Measurements from ENCODE around the gene ABLIM2. TPM values are rescaled to one million over a fixed set of nuclear protein-coding genes. Genes with fewer than 3 reads are reported as not detected.

The ABLIM2 gene
- total RNA-seq, 1 donor from 2014 or later: 5.2 TPM

DNA sequence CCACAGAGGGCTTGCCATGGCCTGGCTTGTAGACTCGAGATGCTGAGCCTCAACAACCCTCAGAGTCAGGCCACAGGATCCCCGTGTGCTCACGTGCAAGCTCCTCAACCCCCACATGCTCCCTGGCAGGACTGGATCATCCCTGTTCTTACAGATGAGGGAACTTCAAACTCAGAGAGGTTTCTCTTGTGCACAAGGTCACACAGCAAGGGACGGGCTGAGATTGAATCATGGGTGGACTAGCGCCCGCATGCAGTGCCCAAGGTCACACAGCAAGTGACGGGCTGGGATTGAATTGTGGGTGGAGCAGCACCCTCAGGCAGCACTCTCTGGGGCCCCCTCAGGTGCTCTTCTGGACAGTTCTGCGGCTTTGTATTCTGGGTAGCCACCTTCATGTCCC is 158.4 kb downstream of the ABLIM2 start:
- no peak overlapping the region for H3K4me3 ChIP-seq
- no peaks in the 10 kb centered on the region for H3K4me1 ChIP-seq
- H3K36me3 ChIP-seq: no peaks in the 10 kb centered on the region
- no peaks in the 10 kb centered on the region for H3K27me3 ChIP-seq (ENCODE audit: low read depth)
- no peak for ATAC-seq
- DNase-seq: no peak
- TF ChIP-seq, protein P1, sequence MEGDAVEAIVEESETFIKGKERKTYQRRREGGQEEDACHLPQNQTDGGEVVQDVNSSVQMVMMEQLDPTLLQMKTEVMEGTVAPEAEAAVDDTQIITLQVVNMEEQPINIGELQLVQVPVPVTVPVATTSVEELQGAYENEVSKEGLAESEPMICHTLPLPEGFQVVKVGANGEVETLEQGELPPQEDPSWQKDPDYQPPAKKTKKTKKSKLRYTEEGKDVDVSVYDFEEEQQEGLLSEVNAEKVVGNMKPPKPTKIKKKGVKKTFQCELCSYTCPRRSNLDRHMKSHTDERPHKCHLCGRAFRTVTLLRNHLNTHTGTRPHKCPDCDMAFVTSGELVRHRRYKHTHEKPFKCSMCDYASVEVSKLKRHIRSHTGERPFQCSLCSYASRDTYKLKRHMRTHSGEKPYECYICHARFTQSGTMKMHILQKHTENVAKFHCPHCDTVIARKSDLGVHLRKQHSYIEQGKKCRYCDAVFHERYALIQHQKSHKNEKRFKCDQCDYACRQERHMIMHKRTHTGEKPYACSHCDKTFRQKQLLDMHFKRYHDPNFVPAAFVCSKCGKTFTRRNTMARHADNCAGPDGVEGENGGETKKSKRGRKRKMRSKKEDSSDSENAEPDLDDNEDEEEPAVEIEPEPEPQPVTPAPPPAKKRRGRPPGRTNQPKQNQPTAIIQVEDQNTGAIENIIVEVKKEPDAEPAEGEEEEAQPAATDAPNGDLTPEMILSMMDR (IDR thresholded peaks at IDR 0.05): no peak
- H3K27ac ChIP-seq: no peak overlapping the region
- H3K9me3 ChIP-seq: no peaks in the 10 kb centered on the region
- intact Hi-C loops (cut with DNase I): no loop called here

DNA sequence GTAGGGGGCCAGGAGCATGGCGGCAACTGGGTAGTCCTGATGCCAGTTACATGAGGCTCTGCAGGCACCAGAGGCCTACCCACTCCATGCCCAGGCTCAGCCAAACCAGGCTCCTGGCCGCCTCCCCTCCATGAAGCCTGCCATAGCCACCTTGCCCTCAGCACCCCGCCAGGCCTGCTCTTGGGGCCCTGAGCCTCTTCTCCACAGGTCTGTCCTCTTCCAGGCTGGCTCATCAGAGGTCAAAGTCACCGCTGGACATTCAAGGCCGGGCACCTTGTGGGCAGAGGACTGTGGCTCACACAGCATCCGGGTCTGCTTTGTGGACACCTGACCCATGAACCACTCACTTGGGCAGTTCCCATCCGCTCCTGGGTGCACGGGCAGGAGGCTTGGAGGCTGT is 158.9 kb downstream of the ABLIM2 start:
- H3K9me3 ChIP-seq: no peaks in the 10 kb centered on the region
- H3K4me3 ChIP-seq: no peak overlapping the region
- H3K4me1 ChIP-seq: no peaks in the 10 kb centered on the region
- ATAC-seq: no peak
- no peaks in the 10 kb centered on the region for H3K27me3 ChIP-seq (ENCODE audit: low read depth)
- DNase-seq: no peak
- intact Hi-C loops (cut with DNase I): no loop called here
- TF ChIP-seq, protein P1 (IDR thresholded peaks at IDR 0.05): no peak
- no peak overlapping the region for H3K27ac ChIP-seq
- no peaks in the 10 kb centered on the region for H3K36me3 ChIP-seq

DNA sequence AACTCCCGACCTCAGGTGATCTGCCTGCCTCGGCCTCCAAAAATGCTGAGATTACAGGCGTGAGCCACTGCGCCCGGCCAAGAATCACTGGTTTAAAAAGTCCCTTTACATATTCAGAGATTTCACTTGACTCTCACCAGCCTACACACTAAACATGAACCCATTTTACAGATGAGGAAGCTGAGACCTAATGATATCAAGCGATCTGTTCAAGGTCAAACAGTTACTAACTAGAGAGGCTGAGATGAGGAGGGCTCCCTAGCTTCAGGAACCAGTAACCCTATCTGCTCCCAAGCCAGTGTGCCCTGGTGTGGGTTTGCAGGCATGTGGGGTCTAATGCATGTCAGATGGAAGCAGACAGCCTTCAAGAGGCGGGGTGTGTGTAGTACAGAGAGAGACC is 159.3 kb downstream of the ABLIM2 start:
- Histone ChIP-seq H3K36me3 (no peaks in the 10 kb centered on the region), H3K9me3 (no peaks in the 10 kb centered on the region), H3K27me3 (ENCODE audit: low read depth) (no peaks in the 10 kb centered on the region), H3K4me1 (no peaks in the 10 kb centered on the region), H3K4me3 (no peak overlapping the region), H3K27ac (no peak overlapping the region)
- intact Hi-C loops (cut with DNase I): no loop called here
- DNase-seq (no peak), ATAC-seq (no peak)
- TF ChIP-seq, protein P1 (IDR thresholded peaks at IDR 0.05): no peak

DNA sequence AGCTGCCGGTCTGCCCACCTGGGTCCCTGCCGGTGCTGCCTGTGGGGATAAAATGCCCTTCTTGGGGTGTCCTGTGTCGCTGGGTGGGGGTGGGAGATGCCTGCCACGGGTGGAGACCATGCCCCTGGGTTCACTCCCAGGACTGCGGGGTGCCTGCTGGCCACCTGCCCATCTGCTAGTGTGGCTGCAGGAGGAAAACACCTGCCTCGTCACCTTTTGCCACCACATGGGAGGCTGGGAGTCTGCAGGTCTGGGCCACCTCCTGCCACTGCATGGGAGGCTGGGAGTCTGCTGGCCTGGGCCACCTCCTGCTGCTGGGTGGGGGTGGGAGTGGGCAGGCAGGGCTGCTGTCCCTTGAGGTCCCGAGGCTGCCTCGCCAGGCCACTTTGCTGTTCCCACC is 160.2 kb downstream of the ABLIM2 start:
- Histone ChIP-seq H3K4me1 (no peaks in the 10 kb centered on the region), H3K27ac (no peak overlapping the region), H3K4me3 (no peak overlapping the region), H3K36me3 (no peaks in the 10 kb centered on the region), H3K27me3 (ENCODE audit: low read depth) (no peaks in the 10 kb centered on the region), H3K9me3 (no peaks in the 10 kb centered on the region)
- intact Hi-C loops (cut with DNase I): no loop called here
- no peak for DNase-seq
- ATAC-seq: no peak
- TF ChIP-seq, protein P1 (IDR thresholded peaks at IDR 0.05): no peak

DNA sequence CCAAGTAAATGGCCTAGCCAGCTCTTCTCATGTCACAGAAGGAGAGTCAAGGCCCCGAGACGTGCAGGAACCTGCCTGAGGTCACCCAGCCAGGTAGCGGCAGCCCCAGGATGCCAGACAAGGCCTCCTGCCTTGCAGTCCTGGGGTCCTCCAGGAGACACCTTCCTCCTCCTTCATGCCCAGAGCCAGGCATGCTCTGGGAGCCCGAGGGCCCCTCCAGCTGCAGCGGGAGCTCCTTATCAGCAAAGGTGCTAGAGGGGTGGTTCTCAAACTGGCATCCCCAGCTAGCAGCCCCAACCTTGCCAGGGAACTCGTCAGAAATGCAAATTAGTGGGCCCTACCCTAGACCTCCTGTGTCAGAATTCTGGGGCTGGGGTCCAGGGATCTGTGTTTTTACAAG is 162.7 kb downstream of the ABLIM2 start:
- Histone ChIP-seq H3K4me3 (no peak overlapping the region), H3K36me3 (no peaks in the 10 kb centered on the region), H3K27ac (no peak overlapping the region), H3K4me1 (no peaks in the 10 kb centered on the region), H3K27me3 (ENCODE audit: low read depth) (no peaks in the 10 kb centered on the region), H3K9me3 (no peaks in the 10 kb centered on the region)
- ATAC-seq (no peak), DNase-seq (no peak)
- intact Hi-C loops (cut with DNase I): no loop called here
- TF ChIP-seq, protein P1 (IDR thresholded peaks at IDR 0.05): no peak

DNA sequence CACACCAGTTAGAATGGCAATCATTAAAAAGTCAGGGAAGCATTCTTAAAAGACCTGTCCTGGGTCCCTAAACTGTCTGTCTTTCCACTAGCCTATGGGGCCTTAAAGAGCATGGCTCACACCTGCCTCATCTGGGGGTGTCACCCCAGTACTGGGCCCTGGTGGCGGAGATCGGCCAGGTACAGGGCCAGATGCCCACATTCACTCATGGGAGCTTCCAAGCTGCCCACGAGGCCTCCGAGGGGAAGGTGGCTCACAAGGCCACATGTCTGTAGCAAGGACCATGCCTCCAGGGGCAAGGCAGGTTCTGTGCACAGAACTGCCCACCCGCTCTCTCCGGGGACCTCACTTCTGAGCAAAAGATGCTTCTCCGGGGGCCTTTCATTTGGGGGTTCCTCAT is 163.5 kb downstream of the ABLIM2 start:
- TF ChIP-seq, protein P1 (IDR thresholded peaks at IDR 0.05): no peak
- Histone ChIP-seq H3K27ac (no peak overlapping the region), H3K27me3 (ENCODE audit: low read depth) (no peaks in the 10 kb centered on the region), H3K36me3 (no peaks in the 10 kb centered on the region), H3K4me1 (no peaks in the 10 kb centered on the region), H3K9me3 (no peaks in the 10 kb centered on the region), H3K4me3 (no peak overlapping the region)
- ATAC-seq: no peak
- intact Hi-C loops (cut with DNase I): no loop called here
- no peak for DNase-seq

Measured in lower lobe of right lung (tissue), 2 donors.